Measurements from ENCODE around the gene CCDC61. TPM values are rescaled to one million over a fixed set of nuclear protein-coding genes. Genes with fewer than 3 reads are reported as not detected.

The CCDC61 gene
- total and polyA plus RNA-seq, 2 donors from 2014 or later: 17.8 to 22.2 TPM

DNA sequence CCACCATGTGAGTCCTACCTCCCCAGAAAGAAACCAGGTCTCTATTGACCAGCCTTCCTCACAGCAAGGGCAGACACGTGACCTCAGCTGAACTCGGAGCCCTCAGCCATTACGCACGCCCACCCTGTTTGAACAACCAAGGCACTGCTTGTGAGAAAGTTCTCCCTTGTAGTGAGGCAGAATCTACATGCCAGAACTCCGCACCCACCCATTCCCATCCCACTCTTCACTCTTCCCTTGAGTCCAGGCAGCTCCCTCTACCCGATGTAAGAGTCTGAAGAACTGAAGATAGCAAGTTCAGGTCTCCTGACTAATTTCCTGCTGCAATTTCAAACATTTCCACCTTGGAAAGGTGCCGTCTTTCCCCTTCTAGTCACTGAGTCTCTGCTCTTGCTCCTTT lies 28.0 kb upstream of the CCDC61 start:
- DNase-seq (no peak), FAIRE-seq (no peak)
- intact Hi-C loops (cut with DNase I): no loop called here
- H3K36me3 ChIP-seq (ENCODE audit: control insufficient read depth in 2 of 3, insufficient read depth in 3 of 3, low read length in 3 of 3): no peaks in the 10 kb centered on the region
- no peak overlapping the region for H3K27ac ChIP-seq (ENCODE audit: low read depth in 2 of 2, low read length in 2 of 2)
- TF ChIP-seq CTCF (IDR thresholded peaks at IDR 0.05; ENCODE audit: borderline replicate concordance, extremely low read depth, insufficient read depth): no peak
- peaks cover 7% of the 10 kb centered on the region for H3K27me3 ChIP-seq (ENCODE audit: control insufficient read depth, insufficient read depth, low read length)
- H3K9ac ChIP-seq (ENCODE audit: low read length in 3 of 3): no peak overlapping the region
- no peaks in the 10 kb centered on the region for H3K4me1 ChIP-seq (ENCODE audit: control insufficient read depth in 2 of 3, insufficient read depth in 2 of 3, low read depth in 1 of 3, low read length in 3 of 3)
- H3K9me3 ChIP-seq (ENCODE audit: control insufficient read depth in 2 of 3, insufficient read depth in 1 of 3, low read length in 3 of 3): no peaks in the 10 kb centered on the region
- H3K4me3 ChIP-seq (ENCODE audit: low read length in 3 of 3): no peak overlapping the region

DNA sequence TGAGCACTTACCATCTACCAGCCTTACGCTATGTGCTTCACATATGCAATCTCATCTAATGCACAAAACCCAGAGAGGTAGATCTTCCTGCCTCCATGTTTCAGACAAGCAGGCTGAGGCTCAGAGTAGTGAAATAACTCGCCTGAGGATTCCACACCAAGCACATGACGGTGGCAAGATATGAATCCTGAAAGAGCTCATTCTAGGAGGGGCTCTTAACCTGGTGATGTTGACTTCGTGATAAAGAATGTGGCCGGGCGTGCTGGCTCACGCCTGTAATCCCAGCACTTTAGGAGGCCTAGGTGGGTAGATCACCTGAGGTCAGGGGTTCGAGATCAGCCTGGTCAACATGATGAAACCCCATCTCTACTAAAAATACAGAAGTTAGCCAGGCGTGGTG lies 26.6 kb upstream of the CCDC61 start:
- H3K9me3 ChIP-seq (ENCODE audit: control insufficient read depth in 2 of 3, insufficient read depth in 1 of 3, low read length in 3 of 3): no peaks in the 10 kb centered on the region
- H3K27me3 ChIP-seq (ENCODE audit: control insufficient read depth, insufficient read depth, low read length): peaks cover 12% of the 10 kb centered on the region
- FAIRE-seq (no peak), DNase-seq (no peak)
- no peaks in the 10 kb centered on the region for H3K36me3 ChIP-seq (ENCODE audit: control insufficient read depth in 2 of 3, insufficient read depth in 3 of 3, low read length in 3 of 3)
- H3K27ac ChIP-seq (ENCODE audit: low read depth in 2 of 2, low read length in 2 of 2): no peak overlapping the region
- intact Hi-C loops (cut with DNase I): no loop called here
- no peak overlapping the region for H3K4me3 ChIP-seq (ENCODE audit: low read length in 3 of 3)
- no peak overlapping the region for H3K9ac ChIP-seq (ENCODE audit: low read length in 3 of 3)
- TF ChIP-seq CTCF (IDR thresholded peaks at IDR 0.05; ENCODE audit: borderline replicate concordance, extremely low read depth, insufficient read depth): no peak
- no peaks in the 10 kb centered on the region for H3K4me1 ChIP-seq (ENCODE audit: control insufficient read depth in 2 of 3, insufficient read depth in 2 of 3, low read depth in 1 of 3, low read length in 3 of 3)

- no peak for DNase-seq
Observed at GRCh38 chr19:45969676-45970075, 25.6 kb upstream of the CCDC61 start.

More at GRCh38 chr19:45969676-45970075, 25.6 kb upstream of the CCDC61 start:
- H3K9me3 ChIP-seq (ENCODE audit: control insufficient read depth in 2 of 3, insufficient read depth in 1 of 3, low read length in 3 of 3): no peaks in the 10 kb centered on the region
- H3K36me3 ChIP-seq (ENCODE audit: control insufficient read depth in 2 of 3, insufficient read depth in 3 of 3, low read length in 3 of 3): no peaks in the 10 kb centered on the region
- H3K27ac ChIP-seq (ENCODE audit: low read depth in 2 of 2, low read length in 2 of 2): no peak overlapping the region
- intact Hi-C loops (cut with DNase I): no loop called here
- no peak overlapping the region for H3K9ac ChIP-seq (ENCODE audit: low read length in 3 of 3)
- peaks cover 17% of the 10 kb centered on the region for H3K27me3 ChIP-seq (ENCODE audit: control insufficient read depth, insufficient read depth, low read length)
- FAIRE-seq: no peak
- H3K4me3 ChIP-seq (ENCODE audit: low read length in 3 of 3): no peak overlapping the region
- no peak for TF ChIP-seq CTCF (IDR thresholded peaks at IDR 0.05; ENCODE audit: borderline replicate concordance, extremely low read depth, insufficient read depth)
- no peaks in the 10 kb centered on the region for H3K4me1 ChIP-seq (ENCODE audit: control insufficient read depth in 2 of 3, insufficient read depth in 2 of 3, low read depth in 1 of 3, low read length in 3 of 3)
